ENCODE measurements around the gene GABRB2.
"Not testable (repeated sequence)": the region's sequence is repeated elsewhere in the genome, so short reads cannot be mapped to it uniquely, and the experiment has no call there.

Gene GABRB2

GRCh38 chr5:161546470-161547301 lies at the start of gene GABRB2:
GABRB2 (minus strand) TSS chr5:161546725; CDS start chr5:161546643, 82 bp downstream.
- FAIRE-seq, result no peak

GRCh38 chr5:161585798-161586197 lies 39.3 kb upstream of the GABRB2 start:
- FAIRE-seq, result no peak

GRCh38 chr5:161580621-161581020 lies 34.1 kb upstream of the GABRB2 start:
- no peak for FAIRE-seq

GRCh38 chr5:161572914-161573313 lies 26.4 kb upstream of the GABRB2 start:
- FAIRE-seq, result no peak

GRCh38 chr5:161566081-161566480 lies 19.6 kb upstream of the GABRB2 start:
- no peak for FAIRE-seq

- FAIRE-seq, result no peak
Observed at GRCh38 chr5:161562446-161562845, 15.9 kb upstream of the GABRB2 start.

- FAIRE-seq, result no peak
Observed at GRCh38 chr5:161549106-161549505, 2.6 kb upstream of the GABRB2 start.

- no peak for FAIRE-seq
Observed at GRCh38 chr5:161548487-161549094, 2.1 kb upstream of the GABRB2 start.

GRCh38 chr5:161547738-161548486 lies 1.4 kb upstream of the GABRB2 start:
- FAIRE-seq, result no peak

GRCh38 chr5:161547406-161547737 lies 847 bp upstream of the GABRB2 start:
- no peak for FAIRE-seq

- FAIRE-seq, result no peak
Observed at GRCh38 chr5:161546095-161546469, 443 bp downstream of the GABRB2 start.

- FAIRE-seq, result no peak
Observed at GRCh38 chr5:161545344-161546094, 1.0 kb downstream of the GABRB2 start.

GRCh38 chr5:161544350-161544765 lies 2.2 kb downstream of the GABRB2 start:
- FAIRE-seq, result no peak

- FAIRE-seq, result no peak
Observed at GRCh38 chr5:161539016-161539415, 7.5 kb downstream of the GABRB2 start.

- FAIRE-seq, result no peak
Observed at GRCh38 chr5:161535762-161536161, 10.8 kb downstream of the GABRB2 start.

GRCh38 chr5:161530700-161531099 lies 15.8 kb downstream of the GABRB2 start:
- FAIRE-seq, result no peak

- FAIRE-seq, result no peak
Observed at GRCh38 chr5:161513942-161514341, 32.6 kb downstream of the GABRB2 start.

- FAIRE-seq, result no peak
Observed at GRCh38 chr5:161507591-161507990, 38.9 kb downstream of the GABRB2 start.

GRCh38 chr5:161505160-161505559 lies 41.4 kb downstream of the GABRB2 start:
- FAIRE-seq, result not testable (repeated sequence)

- no peak for FAIRE-seq
Observed at GRCh38 chr5:161498531-161498930, 48.0 kb downstream of the GABRB2 start.

- no peak for FAIRE-seq
Observed at GRCh38 chr5:161483721-161484120, 62.8 kb downstream of the GABRB2 start.

- no peak for FAIRE-seq
Observed at GRCh38 chr5:161481922-161482321, 64.6 kb downstream of the GABRB2 start.
